CD4-positive, alpha-beta T cell treated with Interleukin-21 for 1 hour (primary cell): Measurements from ENCODE around the gene PAK3.

ENCODE experiments used
- DNase-seq: peaks from one replicate; pipeline ENCODE4 v3.0.0-alpha.2; 2020

Gene PAK3

DNA sequence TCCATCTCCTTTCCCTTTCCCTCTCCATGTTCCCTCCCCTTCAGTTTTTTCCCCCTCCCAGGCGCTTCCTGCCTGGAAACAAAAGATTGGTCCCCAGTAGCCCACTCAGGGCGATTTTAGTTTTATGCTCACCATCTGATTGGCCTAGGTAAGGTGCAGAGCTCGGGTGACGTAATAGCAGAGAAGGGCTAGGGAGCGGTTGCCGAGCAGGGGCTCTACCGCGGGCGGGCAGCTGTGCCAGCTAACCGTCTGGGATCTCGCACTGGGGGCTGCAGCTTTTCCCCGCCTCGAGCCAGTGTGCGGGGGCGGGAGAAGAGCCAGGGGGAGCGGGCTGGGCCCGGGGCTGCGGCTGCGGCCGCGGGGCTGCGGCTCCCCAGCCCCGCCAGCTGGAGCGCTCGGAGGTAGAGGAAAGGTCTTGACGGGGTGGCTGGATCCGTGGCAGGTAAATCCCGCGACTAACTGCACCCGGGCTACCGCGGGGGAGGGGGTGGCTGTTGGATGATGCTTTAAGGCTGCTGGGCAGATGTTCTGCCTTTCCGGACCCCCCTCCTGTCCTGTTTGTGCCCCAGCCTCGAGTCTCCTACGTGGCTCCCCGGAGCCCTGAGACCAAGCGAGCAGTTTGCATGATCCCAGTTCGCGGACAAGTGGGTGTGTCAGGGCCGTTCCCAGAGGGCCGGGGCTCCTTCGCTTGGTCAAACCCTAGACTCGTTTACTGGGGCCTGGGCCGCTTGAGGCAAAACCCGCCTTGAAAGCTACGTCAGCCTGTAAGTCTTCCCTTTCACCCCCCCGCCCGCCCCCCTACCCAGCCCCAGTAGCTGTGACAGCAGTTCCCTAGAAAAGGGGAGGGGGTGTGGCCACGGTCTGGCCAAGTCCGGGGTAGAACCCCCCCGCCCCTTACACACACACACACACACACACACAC is at the start of gene PAK3:
PAK3 (plus strand) TSS at position 218 of the 922 bp plus-strand sequence. CDS start 26,913 bp downstream, outside the sequence.
- DNase-seq, result peak; percentile 62

DNA sequence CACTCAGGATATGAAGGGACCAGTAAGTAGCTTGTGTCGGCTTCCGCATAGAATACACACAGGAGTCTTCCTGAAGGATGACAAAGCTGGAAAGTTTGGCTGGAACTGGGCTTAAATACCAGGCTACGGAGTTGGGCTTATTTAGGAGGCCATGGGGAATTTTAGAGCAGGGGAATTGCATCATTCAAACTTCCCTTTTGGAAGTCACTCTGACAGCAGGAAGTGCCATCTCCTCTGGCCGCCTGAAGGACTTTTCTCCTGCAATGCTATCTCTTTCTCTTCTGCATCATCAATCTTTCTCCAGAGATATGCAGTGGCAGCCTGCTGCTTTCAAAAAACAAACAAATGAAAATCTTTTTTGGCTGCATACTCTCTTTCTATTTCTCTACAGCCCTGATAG is 48.4 kb upstream of the PAK3 start:
- DNase-seq, result no peak

GRCh38 chrX:111052478-111052877 is 43.5 kb upstream of the PAK3 start:
- DNase-seq, result no peak

DNA sequence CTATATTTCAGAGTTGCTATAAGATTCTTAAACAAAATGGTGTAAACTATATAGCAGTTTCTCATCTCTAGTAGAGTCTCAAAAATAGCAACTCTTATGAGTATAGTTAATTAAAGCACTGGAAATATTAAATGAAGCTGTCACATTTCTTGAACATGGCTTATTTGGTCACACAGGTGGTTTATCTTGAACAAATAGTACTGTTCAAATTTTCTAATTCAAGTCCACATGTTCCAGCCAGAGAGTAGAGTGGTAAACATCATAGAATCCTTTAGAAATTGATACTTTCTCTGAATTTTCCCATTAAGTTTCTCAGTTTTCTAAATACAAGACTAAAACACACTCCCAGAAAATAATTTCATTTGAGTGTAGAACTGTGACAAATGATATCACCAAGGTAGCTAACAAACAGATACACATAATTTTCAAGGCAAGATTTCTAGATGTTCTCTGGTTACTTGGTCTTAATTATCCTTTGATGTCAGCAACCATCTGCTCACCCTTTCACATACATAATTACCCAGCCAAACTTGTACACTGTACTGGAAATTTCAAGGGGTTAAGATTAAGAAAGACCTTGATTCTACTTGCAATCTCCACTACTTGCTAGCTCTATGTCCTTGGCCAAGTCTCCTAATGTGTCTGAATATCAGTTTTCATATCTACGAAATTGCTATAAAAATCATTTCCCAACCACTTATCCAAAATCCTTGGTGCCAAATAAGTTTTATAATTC is 24.3 kb upstream of the PAK3 start:
- no peak for DNase-seq

- DNase-seq, result no peak
These were observed 12.9 kb upstream of the PAK3 start for GRCh38 chrX:111083081-111083480.

- no peak for DNase-seq
These were observed 9.4 kb upstream of the PAK3 start for GRCh38 chrX:111086591-111087006.

GRCh38 chrX:111088628-111089027 is 7.4 kb upstream of the PAK3 start:
- DNase-seq, result no peak

GRCh38 chrX:111090458-111090857 is 5.5 kb upstream of the PAK3 start:
- DNase-seq, result no peak

GRCh38 chrX:111098874-111099273 is 2.9 kb downstream of the PAK3 start:
- DNase-seq, result peak; percentile 74

DNA sequence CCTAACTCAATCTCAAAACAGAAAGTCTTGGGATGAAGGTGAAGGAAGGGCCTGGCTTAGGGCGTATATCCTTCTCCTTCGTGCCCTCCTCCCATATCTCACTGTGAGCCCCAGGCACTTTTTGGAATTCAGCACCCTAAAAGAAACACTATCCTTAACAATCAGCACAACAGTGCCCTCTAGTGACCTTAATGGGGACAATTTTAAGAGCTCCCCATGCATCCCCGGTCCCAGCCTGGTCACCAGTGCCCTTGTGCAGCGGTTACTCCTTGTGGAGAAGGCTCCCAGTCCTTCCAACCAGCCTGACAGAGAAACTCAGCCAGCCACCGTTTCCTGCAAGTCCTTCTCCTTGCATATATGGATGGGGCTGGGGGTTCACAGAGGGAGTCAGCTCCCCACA is 4.2 kb downstream of the PAK3 start:
- peak; percentile 58 for DNase-seq

- no peak for DNase-seq
These were observed 5.6 kb downstream of the PAK3 start for GRCh38 chrX:111101580-111101979.

DNA sequence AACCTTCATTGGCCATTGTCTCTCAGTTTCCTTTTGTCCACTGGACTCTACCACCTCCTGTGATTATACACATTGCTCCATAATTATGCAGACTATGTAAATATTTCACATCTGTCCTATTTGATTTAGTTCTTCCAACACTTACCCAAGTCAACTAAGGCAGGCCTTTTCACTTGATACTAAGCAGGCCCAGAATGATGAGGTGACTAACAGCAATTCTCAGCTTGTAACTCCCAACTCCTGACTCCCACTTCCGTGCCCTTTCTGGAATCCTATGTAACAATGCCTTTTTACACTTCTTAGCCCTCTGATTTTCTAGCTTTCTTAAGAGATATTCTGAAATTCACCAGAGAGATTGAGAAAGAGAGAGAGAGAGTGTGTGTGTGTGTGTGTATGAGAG is 6.6 kb downstream of the PAK3 start:
- no peak for DNase-seq

GRCh38 chrX:111103246-111103645 is 7.3 kb downstream of the PAK3 start:
- no peak for DNase-seq

DNA sequence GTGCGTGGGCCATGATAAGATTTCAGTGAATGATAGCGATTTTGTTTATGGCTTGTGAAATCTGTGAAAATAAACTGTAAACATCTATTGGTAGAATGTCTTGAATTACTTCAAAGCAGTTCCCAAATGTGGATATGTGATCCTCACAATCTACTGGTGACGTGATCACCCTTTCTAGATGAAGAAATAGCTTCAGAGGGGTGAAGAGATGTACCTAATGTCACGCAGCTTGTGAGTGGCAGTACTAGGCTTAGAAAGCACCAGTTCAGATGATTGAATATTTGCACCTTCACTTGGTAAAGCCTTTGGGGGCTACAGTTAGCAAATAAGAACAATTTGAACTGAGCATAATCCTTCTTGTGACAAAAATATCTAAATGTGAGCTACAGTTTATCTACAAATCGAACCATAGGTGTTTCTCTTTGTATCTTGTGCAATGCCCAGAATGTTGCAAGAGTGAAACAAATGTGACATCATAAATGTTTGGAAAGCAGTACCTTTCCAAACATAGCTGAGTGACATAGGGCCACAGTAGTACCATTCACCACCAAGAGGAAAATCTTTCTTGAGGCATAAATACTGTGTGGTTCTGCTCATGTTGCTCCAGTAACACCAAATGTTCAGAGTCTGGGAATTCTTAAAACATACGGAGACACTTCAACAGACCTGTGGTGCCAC is 14.2 kb downstream of the PAK3 start:
- no peak for DNase-seq

DNA sequence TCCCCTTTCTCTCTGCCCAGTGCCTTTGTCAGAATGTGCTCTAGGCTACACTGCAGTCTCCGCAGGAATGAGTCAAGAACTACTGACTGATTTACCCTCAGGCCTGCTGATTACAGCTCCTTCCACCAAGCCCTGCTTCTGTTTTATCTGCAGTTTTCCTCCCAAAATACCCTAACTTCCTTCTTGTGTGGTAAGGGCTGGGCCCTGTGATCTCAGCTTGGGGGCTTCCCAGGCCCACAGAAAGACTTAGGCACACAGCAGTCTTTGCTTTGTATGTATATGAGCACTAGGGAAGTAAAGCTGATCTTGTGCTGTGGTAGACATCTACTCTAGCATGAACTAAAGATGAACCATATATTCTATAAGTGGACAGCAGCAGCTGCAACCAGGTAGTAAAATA is 18.8 kb downstream of the PAK3 start:
- no peak for DNase-seq

GRCh38 chrX:111116666-111117065 is 20.7 kb downstream of the PAK3 start:
- no peak for DNase-seq

DNA sequence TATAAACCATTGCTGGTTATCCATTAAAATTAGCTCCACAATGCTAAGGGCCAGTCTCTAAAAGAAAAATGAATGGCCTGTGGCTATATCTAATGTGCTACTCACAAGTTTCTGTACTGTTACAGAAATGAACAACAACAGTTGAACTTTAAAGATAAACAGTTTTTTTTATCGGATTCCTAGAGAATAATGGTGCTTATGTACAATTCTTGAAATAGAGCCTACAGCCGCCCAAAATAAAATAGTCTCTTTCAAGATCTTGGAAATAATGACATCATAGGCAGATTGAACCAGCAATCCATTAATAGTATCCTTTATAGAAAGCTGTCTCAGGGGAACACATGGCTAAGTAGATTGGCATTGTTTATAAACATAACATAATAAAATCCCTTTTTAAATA is 23.4 kb downstream of the PAK3 start:
- DNase-seq, result no peak

DNA sequence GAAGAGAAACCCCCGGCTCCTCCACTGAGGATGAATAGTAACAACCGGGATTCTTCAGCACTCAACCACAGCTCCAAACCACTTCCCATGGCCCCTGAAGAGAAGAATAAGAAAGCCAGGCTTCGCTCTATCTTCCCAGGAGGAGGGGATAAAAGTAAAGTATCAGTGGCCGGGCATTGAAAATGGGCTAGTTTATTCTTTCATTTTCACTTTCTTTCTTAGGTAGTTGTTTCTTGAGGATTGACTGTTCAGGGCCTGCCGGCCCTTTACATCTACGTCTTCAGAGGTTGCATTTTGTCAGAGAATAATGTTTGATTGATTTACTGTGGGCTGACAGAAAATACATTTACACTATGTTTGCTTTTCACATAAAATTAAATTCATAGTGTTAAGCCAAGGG is 27.1 kb downstream of the PAK3 start:
- DNase-seq, result peak; percentile 22

- DNase-seq, result no peak
These were observed 27.7 kb downstream of the PAK3 start for GRCh38 chrX:111123606-111124179.

DNA sequence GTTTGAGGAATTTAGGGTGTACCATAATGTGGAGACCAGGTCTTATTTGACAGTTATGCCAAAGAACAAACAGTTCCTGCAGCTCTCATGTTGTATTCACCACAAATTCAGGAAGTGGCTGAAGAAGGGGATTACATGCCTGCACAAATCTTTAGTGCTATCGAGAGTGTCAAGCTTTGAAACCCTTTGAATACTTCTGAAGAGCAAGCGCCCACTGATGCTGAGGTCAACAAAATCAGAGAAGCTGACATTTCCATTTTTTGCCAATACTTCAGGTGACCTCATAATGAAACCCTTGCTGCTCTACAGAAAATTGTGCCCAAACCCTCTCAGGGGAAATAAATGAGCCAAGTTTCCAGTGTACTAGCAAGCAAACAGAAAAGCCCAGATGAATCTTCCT is 28.4 kb downstream of the PAK3 start:
- DNase-seq, result no peak

DNA sequence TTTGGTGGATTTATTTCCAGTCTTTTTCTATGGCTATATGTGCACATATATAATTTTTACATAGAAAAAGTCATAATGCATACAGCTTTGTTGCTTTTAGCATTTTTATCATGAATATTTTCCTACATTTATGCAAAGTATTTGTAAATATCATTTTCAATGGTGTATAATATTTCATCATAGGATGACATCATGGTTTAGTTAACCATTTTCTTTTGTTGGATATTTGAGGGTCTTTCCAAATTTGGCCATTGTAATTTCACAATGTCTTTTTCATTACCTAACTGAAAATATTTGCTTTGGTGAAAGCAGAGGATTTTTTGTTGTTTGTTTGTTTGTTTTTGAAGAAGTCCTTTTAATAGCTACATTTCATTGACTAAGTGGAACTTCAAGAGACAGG is 31.0 kb downstream of the PAK3 start:
- DNase-seq, result no peak

DNA sequence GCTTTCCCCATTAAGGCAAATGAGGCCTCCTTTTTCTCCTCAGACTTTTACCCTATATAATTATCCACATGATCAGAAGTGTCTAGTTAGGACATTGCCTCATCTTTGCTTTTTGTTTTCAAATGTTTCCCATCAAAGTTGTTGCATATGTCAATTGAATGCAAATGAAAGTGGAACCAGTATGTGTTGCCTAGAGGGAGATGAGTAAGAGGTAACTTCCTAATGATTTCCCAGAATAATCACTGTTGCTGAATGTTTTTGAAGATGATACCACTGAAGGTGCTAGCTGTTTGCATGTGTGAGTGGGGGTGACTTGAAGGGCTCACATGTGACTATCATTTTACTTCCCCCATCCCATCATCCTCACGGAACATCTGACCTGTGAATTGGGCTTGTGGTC is 33.9 kb downstream of the PAK3 start:
- no peak for DNase-seq

DNA sequence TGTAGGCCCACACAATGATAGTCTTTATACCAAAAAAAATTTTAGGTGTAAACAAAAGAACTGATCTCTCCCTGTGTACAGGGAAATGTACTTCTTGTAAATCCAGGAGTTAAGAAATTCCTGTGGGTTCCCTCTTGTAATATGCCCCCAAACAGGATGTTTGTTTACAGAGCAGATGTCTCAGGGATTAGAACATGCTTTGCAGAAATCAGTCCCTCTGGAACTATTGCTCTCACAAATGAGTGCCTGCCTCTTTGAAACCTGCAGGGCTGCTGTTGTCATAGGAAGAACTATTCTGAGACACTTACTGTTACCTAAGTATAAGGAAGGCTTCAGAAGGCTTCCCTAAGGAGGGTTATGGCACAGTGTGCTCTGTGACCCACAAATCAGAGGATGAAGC is 35.6 kb downstream of the PAK3 start:
- DNase-seq, result no peak
